Kidney epithelial cell (primary cell): ENCODE results near the gene PTPN11. TPM values are rescaled to one million over a fixed set of nuclear protein-coding genes. Genes with fewer than 3 reads are reported as not detected.

ENCODE experiments used
- DNase-seq: peaks from one replicate; pipeline ENCODE4 v3.0.0-alpha.2; 2010; ENCODE audit warnings: low read depth
- H3K27me3 ChIP-seq: 2 replicates; pipeline ENCODE4 v1.6.0; 2011; ENCODE audit warnings: low read length; ENCODE audit not compliant: control insufficient read depth, insufficient read depth
- H3K36me3 ChIP-seq: 2 replicates; pipeline ENCODE4 v1.5.1; 2011; ENCODE audit warnings: low read length; ENCODE audit not compliant: control insufficient read depth, insufficient read depth
- H3K4me3 ChIP-seq: 2 replicates; pipeline ENCODE4 v1.5.1; 2011; ENCODE audit warnings: low read depth, mild to moderate bottlenecking, control low read depth, low read length
- CTCF ChIP-seq: IDR thresholded peaks from 2 replicates; pipeline ENCODE4 v1.5.1; 2011; ENCODE audit warnings: mild to moderate bottlenecking, moderate library complexity, low read length, control low read depth, inconsistent platforms; ENCODE audit not compliant: insufficient read depth, poor library complexity, severe bottlenecking
- total RNA-seq: library from RNA; depleted of rRNA; stranded (reverse); fragments of >200 nt; gene quantifications from 2 replicates; pipeline ENCODE4 v1.2.3, GENCODE V29; 2015

PTPN11 gene
- total RNA-seq, 1 donor from 2014 or later: 91.1 TPM

GRCh38 chr12:112537710-112538396, 119.1 kb downstream of the PTPN11 start:
- Histone ChIP-seq H3K36me3 (no peaks in the 10 kb centered on the region), H3K27me3 (no peaks in the 10 kb centered on the region), H3K4me3 (no peak overlapping the region)
- DNase-seq: peak; percentile 38
- no peak for TF ChIP-seq CTCF

GRCh38 chr12:112538740-112539139, 120.0 kb downstream of the PTPN11 start:
- DNase-seq: no peak
- Histone ChIP-seq H3K36me3 (no peaks in the 10 kb centered on the region), H3K27me3 (no peaks in the 10 kb centered on the region), H3K4me3 (no peak overlapping the region)
- no peak for TF ChIP-seq CTCF

GRCh38 chr12:112539221-112539620, 120.5 kb downstream of the PTPN11 start:
- TF ChIP-seq CTCF: no peak
- Histone ChIP-seq H3K27me3 (no peaks in the 10 kb centered on the region), H3K4me3 (no peak overlapping the region), H3K36me3 (no peaks in the 10 kb centered on the region)
- no peak for DNase-seq

- no peak for TF ChIP-seq CTCF
- Histone ChIP-seq H3K27me3 (no peaks in the 10 kb centered on the region), H3K4me3 (no peak overlapping the region), H3K36me3 (no peaks in the 10 kb centered on the region)
- DNase-seq: no peak
Observed at GRCh38 chr12:112540021-112540420, 121.3 kb downstream of the PTPN11 start.

GRCh38 chr12:112543751-112544150, 125.0 kb downstream of the PTPN11 start:
- no peak for TF ChIP-seq CTCF
- no peak for DNase-seq

GRCh38 chr12:112546339-112546738, 127.6 kb downstream of the PTPN11 start:
- Histone ChIP-seq H3K36me3 (no peaks in the 10 kb centered on the region), H3K27me3 (no peaks in the 10 kb centered on the region), H3K4me3 (no peak overlapping the region)
- TF ChIP-seq CTCF: no peak
- DNase-seq: no peak

More at GRCh38 chr12:112543751-112544150, 125.0 kb downstream of the PTPN11 start:
- Histone ChIP-seq H3K36me3 (no peaks in the 10 kb centered on the region), H3K4me3 (no peak overlapping the region), H3K27me3 (no peaks in the 10 kb centered on the region)
